HepG2 (cell line): ENCODE results near the gene PNPLA8. TPM values are rescaled to one million over a fixed set of nuclear protein-coding genes. Genes with fewer than 3 reads are reported as not detected.

ENCODE experiments used
- ARID2 ChIP-seq: sonication (generic); formaldehyde crosslinking; IDR thresholded peaks from 2 replicates; pipeline ENCODE4 v1.8.1; 2022; ENCODE audit warnings: mild to moderate bottlenecking, missing genetic modification reagents, borderline replicate concordance
- ATF1 ChIP-seq: IDR thresholded peaks from 2 replicates; pipeline ENCODE4 v1.6.1; 2016; ENCODE audit warnings: mild to moderate bottlenecking, control low read depth
- BATF2 ChIP-seq: sonication (generic); formaldehyde crosslinking; IDR thresholded peaks from 2 replicates; pipeline ENCODE4 v1.8.0; 2022; ENCODE audit warnings: mild to moderate bottlenecking, missing genetic modification reagents, moderate library complexity
- CBX2 ChIP-seq, 2 experiments: fragments of 200-600 bp in 1 of 2; sonication (generic); formaldehyde crosslinking in 1 of 2; IDR thresholded peaks; 2 replicates each; pipeline versions ENCODE4 v1.7.0 to v1.8.1; 2018 to 2022; ENCODE audit warnings: low read depth in 2 of 2, low read length in 1 of 2, mild to moderate bottlenecking in 1 of 2, missing genetic modification reagents in 1 of 2
- MEF2D ChIP-seq: sonication (generic); formaldehyde crosslinking; IDR thresholded peaks from 2 replicates; pipeline ENCODE4 v1.5.1; 2020; ENCODE audit warnings: mild to moderate bottlenecking, missing genetic modification reagents
- MEIS2 ChIP-seq: sonication (generic); formaldehyde crosslinking; IDR thresholded peaks from 2 replicates; pipeline ENCODE4 v1.9.0; 2021; ENCODE audit warnings: mild to moderate bottlenecking, missing genetic modification reagents
- MXD3 ChIP-seq: IDR thresholded peaks from 2 replicates; pipeline ENCODE4 v1.6.1; 2016; ENCODE audit warnings: mild to moderate bottlenecking, missing biosample characterization, missing genetic modification reagents
- NCOA1 ChIP-seq: sonication (generic); formaldehyde crosslinking; IDR thresholded peaks from 2 replicates; pipeline ENCODE4 v1.9.0; 2021; ENCODE audit warnings: missing genetic modification reagents
- NR1H2 ChIP-seq: sonication (generic); formaldehyde crosslinking; IDR thresholded peaks from 2 replicates; pipeline ENCODE4 v1.8.1; 2022; ENCODE audit warnings: low read depth, missing genetic modification reagents, borderline replicate concordance
- PLRG1 ChIP-seq: fragments of 450-650 bp; conservative IDR thresholded peaks from 2 replicates; pipeline ENCODE4 v1.6.1; 2016
- POLR2A ChIP-seq, 2 experiments: IDR thresholded peaks; 2 replicates each; pipeline ENCODE4 v1.6.1; 2011; ENCODE audit warnings: low read depth in 2 of 2, low read length in 2 of 2, mild to moderate bottlenecking in 1 of 2, moderate library complexity in 1 of 2; ENCODE audit not compliant: insufficient read depth in 1 of 2
- RFXAP ChIP-seq: sonication (generic); formaldehyde crosslinking; IDR thresholded peaks from 2 replicates; pipeline ENCODE4 v1.4.0; 2020; ENCODE audit warnings: missing genetic modification reagents, borderline replicate concordance
- SKI ChIP-seq: fragments of 450-650 bp; IDR thresholded peaks from one replicate; pipeline ENCODE4 v1.6.1; 2018; ENCODE audit warnings: mild to moderate bottlenecking; ENCODE audit not compliant: partially characterized antibody
- SMAD3 ChIP-seq: sonication (generic); formaldehyde crosslinking; IDR thresholded peaks from 2 replicates; pipeline ENCODE4 v1.4.0; 2020; ENCODE audit warnings: missing genetic modification reagents
- XRCC5 ChIP-seq: fragments of 200-400 bp; formaldehyde crosslinking; optimal IDR thresholded peaks from 2 replicates; pipeline ENCODE3; 2017; ENCODE audit warnings: mild to moderate bottlenecking, low read length
- ZBTB42 ChIP-seq: sonication (generic); formaldehyde crosslinking; IDR thresholded peaks from 2 replicates; pipeline ENCODE4 v1.5.0; 2020; ENCODE audit warnings: mild to moderate bottlenecking, missing genetic modification reagents
- ZFP41 ChIP-seq: sonication (generic); formaldehyde crosslinking; IDR thresholded peaks from 2 replicates; pipeline ENCODE4 v1.4.0; 2020; ENCODE audit warnings: mild to moderate bottlenecking, missing genetic modification reagents, borderline replicate concordance
- ZFY ChIP-seq: sonication (generic); formaldehyde crosslinking; IDR thresholded peaks from 2 replicates; pipeline ENCODE4 v1.4.0; 2020; ENCODE audit warnings: missing genetic modification reagents
- ZNF276 ChIP-seq: sonication (generic); formaldehyde crosslinking; IDR thresholded peaks from 2 replicates; pipeline ENCODE4 v1.4.0; 2020; ENCODE audit warnings: mild to moderate bottlenecking, low read depth, missing genetic modification reagents
- ZNF3 ChIP-seq: IDR thresholded peaks from 2 replicates; pipeline ENCODE4 v1.7.0; 2017; ENCODE audit warnings: inconsistent platforms
- ZNF430 ChIP-seq: sonication (generic); formaldehyde crosslinking; IDR thresholded peaks from 2 replicates; pipeline ENCODE4 v1.9.0; 2021; ENCODE audit warnings: mild to moderate bottlenecking, missing genetic modification reagents
- ZNF558 ChIP-seq: sonication (generic); formaldehyde crosslinking; IDR thresholded peaks from 2 replicates; pipeline ENCODE4 v1.9.0; 2022; ENCODE audit warnings: mild to moderate bottlenecking, missing genetic modification reagents, borderline replicate concordance
- ZNF615 ChIP-seq: sonication (generic); formaldehyde crosslinking; IDR thresholded peaks from 2 replicates; pipeline ENCODE4 v1.5.0; 2020; ENCODE audit warnings: mild to moderate bottlenecking, missing genetic modification reagents, borderline replicate concordance
- ZNF776 ChIP-seq: sonication (generic); formaldehyde crosslinking; IDR thresholded peaks from 2 replicates; pipeline ENCODE4 v1.4.0; 2020; ENCODE audit warnings: mild to moderate bottlenecking, missing genetic modification reagents
- polyA plus RNA-seq, 8 experiments: library from polyadenylated mRNA; depleted of rRNA in 3 of 8; stranded (reverse) in 7 of 8; unstranded in 1 of 8; fragments of >200 nt; fragmentation: Illumina TruSeq in 4 of 8; extraction: Trizol in 4 of 8; gene quantifications; 2 replicates each; pipeline versions ENCODE4 v1.2.1 to v1.2.3, GENCODE V29; 2011 to 2016; ENCODE audit warnings: low read depth in 4 of 8, missing spikeins in 1 of 8, mixed read lengths in 1 of 8; ENCODE audit not compliant: insufficient read depth in 1 of 8
- total RNA-seq, 5 experiments: library from RNA; depleted of rRNA; stranded (reverse); fragments of >200 nt; fragmentation: Illumina TruSeq; extraction: Trizol; gene quantifications; 2 replicates each; pipeline ENCODE4 v1.2.3, GENCODE V29; 2016; ENCODE audit warnings: low read depth in 1 of 5
- TF ChIP-seq, protein P1 (sequence below): sonication (generic); formaldehyde crosslinking; IDR thresholded peaks from 2 replicates; pipeline ENCODE4 v1.4.0; 2020; ENCODE audit warnings: missing genetic modification reagents
- TF ChIP-seq, protein P2 (sequence below): sonication (generic); formaldehyde crosslinking; IDR thresholded peaks from 2 replicates; pipeline ENCODE4 v1.9.0; 2021; ENCODE audit warnings: missing genetic modification reagents, mild to moderate bottlenecking, borderline replicate concordance

PNPLA8 gene
- total and polyA plus RNA-seq, 2 of the 13 experiments (the other 11 are each of a cell fraction or from before 2014, with no cell fraction given), result 6.3 to 11.4 TPM

- TF ChIP-seq CBX2 (IDR thresholded peaks at IDR 0.05; ENCODE audit: low read depth, low read length) (no peak), CBX2 (CRISPR knock-in tag; IDR thresholded peaks at IDR 0.05; ENCODE audit: low read depth) (no peak), XRCC5 (no peak), ZNF615 (no peak), PLRG1 (no peak), ZNF430 (CRISPR knock-in tag) (peak; percentile 90), BATF2 (peak; percentile 85; the same call in 1 of the 2 replicates), ATF1 (CRISPR knock-in tag) (peak; percentile 79), RFXAP (peak; percentile 69), ZFP41 (0 out of 2 replicates have a peak, but pooled peaks have one; percentile 67), MEIS2 (peak; percentile 81), ZNF3 (CRISPR knock-in tag) (peak; percentile 64; the same call in 1 of the 2 replicates), ZBTB42 (CRISPR knock-in tag) (peak; percentile 91), MEF2D (peak; percentile 70), ZFY (CRISPR knock-in tag) (peak; percentile 99), POLR2A (IDR thresholded peaks at IDR 0.05; ENCODE audit: insufficient read depth in 1 of 2, low read depth in 2 of 2, low read length in 2 of 2) (peak; percentile 92 to 93), NCOA1 (CRISPR knock-in tag) (0 out of 2 replicates have a peak, but pooled peaks have one; percentile 54), ZNF558 (CRISPR knock-in tag) (peak; percentile 75; the same call in 1 of the 2 replicates), ZNF776 (CRISPR knock-in tag) (no peak; the same call in 1 of the 2 replicates), MXD3 (peak; percentile 86; the same call in 1 of the 2 replicates), ARID2 (CRISPR knock-in tag) (peak; percentile 88; the same call in 1 of the 2 replicates), ZNF276 (CRISPR knock-in tag) (peak; percentile 69), SKI (peak; percentile 48), SMAD3 (peak; percentile 54; the same call in 1 of the 2 replicates), NR1H2 (CRISPR knock-in tag) (no peak)
- TF ChIP-seq, protein P1, sequence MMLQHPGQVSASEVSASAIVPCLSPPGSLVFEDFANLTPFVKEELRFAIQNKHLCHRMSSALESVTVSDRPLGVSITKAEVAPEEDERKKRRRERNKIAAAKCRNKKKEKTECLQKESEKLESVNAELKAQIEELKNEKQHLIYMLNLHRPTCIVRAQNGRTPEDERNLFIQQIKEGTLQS (CRISPR knock-in tag), result peak; percentile 34; the same call in 1 of the 2 replicates
- TF ChIP-seq, protein P2, sequence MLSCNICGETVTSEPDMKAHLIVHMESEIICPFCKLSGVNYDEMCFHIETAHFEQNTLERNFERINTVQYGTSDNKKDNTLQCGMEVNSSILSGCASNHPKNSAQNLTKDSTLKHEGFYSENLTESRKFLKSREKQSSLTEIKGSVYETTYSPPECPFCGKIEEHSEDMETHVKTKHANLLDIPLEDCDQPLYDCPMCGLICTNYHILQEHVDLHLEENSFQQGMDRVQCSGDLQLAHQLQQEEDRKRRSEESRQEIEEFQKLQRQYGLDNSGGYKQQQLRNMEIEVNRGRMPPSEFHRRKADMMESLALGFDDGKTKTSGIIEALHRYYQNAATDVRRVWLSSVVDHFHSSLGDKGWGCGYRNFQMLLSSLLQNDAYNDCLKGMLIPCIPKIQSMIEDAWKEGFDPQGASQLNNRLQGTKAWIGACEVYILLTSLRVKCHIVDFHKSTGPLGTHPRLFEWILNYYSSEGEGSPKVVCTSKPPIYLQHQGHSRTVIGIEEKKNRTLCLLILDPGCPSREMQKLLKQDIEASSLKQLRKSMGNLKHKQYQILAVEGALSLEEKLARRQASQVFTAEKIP (CRISPR knock-in tag), result no peak
Measured at GRCh38 chr7:108569381-108570145, 43.6 kb upstream of the PNPLA8 start, which contains the start of the genes DNAJB9 and THAP5 (continued).
